IPS-20b (cell line): ENCODE data around the gene JUNB.
A peak's percentile ranks its signal among the peaks of the same experiment; 100 is the strongest.

Experiments used
- H3K27ac ChIP-seq: one replicate; pipeline ENCODE4 v1.5.1; 2013; ENCODE audit warnings: low read length
- H3K27me3 ChIP-seq: 2 replicates; pipeline ENCODE4 v1.6.1; 2013; ENCODE audit warnings: mild to moderate bottlenecking, low read length, inconsistent platforms; ENCODE audit not compliant: insufficient read depth
- H3K36me3 ChIP-seq: 2 replicates; pipeline ENCODE4 v1.6.1; 2013; ENCODE audit warnings: low read depth, mild to moderate bottlenecking, inconsistent platforms, low read length, moderate library complexity; ENCODE audit not compliant: insufficient read depth
- H3K4me1 ChIP-seq: 2 replicates; pipeline ENCODE4 v1.6.1; 2013; ENCODE audit warnings: mild to moderate bottlenecking, control low read depth, inconsistent platforms, low read length, moderate library complexity; ENCODE audit not compliant: insufficient read depth
- H3K4me3 ChIP-seq: 2 replicates; pipeline ENCODE4 v1.5.1; 2013; ENCODE audit warnings: mild to moderate bottlenecking, low read length, inconsistent platforms
- H3K9ac ChIP-seq: 2 replicates; pipeline ENCODE4 v1.6.1; 2013; ENCODE audit warnings: low read depth, mild to moderate bottlenecking, inconsistent platforms, low read length, moderate library complexity
- H3K9me3 ChIP-seq: 2 replicates; pipeline ENCODE4 v1.6.1; 2013; ENCODE audit warnings: mild to moderate bottlenecking, low read depth, low read length, inconsistent platforms; ENCODE audit not compliant: insufficient read depth

The JUNB gene

GRCh38 chr19:12777217-12778016 is 13.9 kb upstream of the JUNB start:
- Histone ChIP-seq H3K9me3 (no peaks in the 10 kb centered on the region), H3K27ac (no peak overlapping the region), H3K9ac (peak overlapping the region; percentile 64; the same call in 1 of the 2 replicates), H3K4me3 (peak overlapping the region; percentile 88), H3K36me3 (0 out of 2 replicates have a peak, but pooled peaks cover 5% of the 10 kb centered on the region), H3K27me3 (no peaks in the 10 kb centered on the region), H3K4me1 (peaks cover 16% of the 10 kb centered on the region; the same call in 1 of the 2 replicates)

- H3K27ac ChIP-seq: no peak overlapping the region
- H3K9me3 ChIP-seq: no peaks in the 10 kb centered on the region
- peak overlapping the region; percentile 88 for H3K4me3 ChIP-seq
- no peaks in the 10 kb centered on the region for H3K27me3 ChIP-seq
- H3K4me1 ChIP-seq: peaks cover 16% of the 10 kb centered on the region; the same call in 1 of the 2 replicates
- H3K9ac ChIP-seq: peak overlapping the region; percentile 64; the same call in 1 of the 2 replicates
- H3K36me3 ChIP-seq: 0 out of 2 replicates have a peak, but pooled peaks cover 5% of the 10 kb centered on the region
These were observed 13.0 kb upstream of the JUNB start for GRCh38 chr19:12778017-12778904.

GRCh38 chr19:12778905-12779161 is 12.5 kb upstream of the JUNB start:
- Histone ChIP-seq H3K4me1 (peaks cover 20% of the 10 kb centered on the region; the same call in 1 of the 2 replicates), H3K9ac (peak overlapping the region; percentile 64; the same call in 1 of the 2 replicates), H3K27ac (no peak overlapping the region)

GRCh38 chr19:12779162-12779993 is 11.9 kb upstream of the JUNB start:
- Histone ChIP-seq H3K27ac (no peak overlapping the region), H3K9ac (peak overlapping the region; percentile 64; the same call in 1 of the 2 replicates), H3K27me3 (no peaks in the 10 kb centered on the region), H3K4me3 (peak overlapping the region; percentile 88), H3K36me3 (0 out of 2 replicates have a peak, but pooled peaks cover 2% of the 10 kb centered on the region), H3K4me1 (peaks cover 19% of the 10 kb centered on the region; the same call in 1 of the 2 replicates), H3K9me3 (no peaks in the 10 kb centered on the region)

More at GRCh38 chr19:12778905-12779161, 12.5 kb upstream of the JUNB start:
- peak overlapping the region; percentile 88 for H3K4me3 ChIP-seq
- H3K27me3 ChIP-seq: no peaks in the 10 kb centered on the region
- no peaks in the 10 kb centered on the region for H3K9me3 ChIP-seq
- 0 out of 2 replicates have a peak, but pooled peaks cover 5% of the 10 kb centered on the region for H3K36me3 ChIP-seq

GRCh38 chr19:12782174-12782423 is 9.2 kb upstream of the JUNB start:
- no peak overlapping the region; the same call in 1 of the 2 replicates for H3K9ac ChIP-seq
- no peaks in the 10 kb centered on the region for H3K9me3 ChIP-seq
- no peaks in the 10 kb centered on the region for H3K36me3 ChIP-seq
- H3K27me3 ChIP-seq: no peaks in the 10 kb centered on the region
- H3K4me3 ChIP-seq: peak overlapping the region; percentile 70; the same call in 1 of the 2 replicates
- H3K4me1 ChIP-seq: peaks cover 17% of the 10 kb centered on the region; the same call in 1 of the 2 replicates
- no peak overlapping the region for H3K27ac ChIP-seq

GRCh38 chr19:12782424-12783290 is 8.6 kb upstream of the JUNB start:
- no peaks in the 10 kb centered on the region for H3K27me3 ChIP-seq
- H3K4me1 ChIP-seq: peaks cover 17% of the 10 kb centered on the region; the same call in 1 of the 2 replicates
- H3K36me3 ChIP-seq: no peaks in the 10 kb centered on the region
- peak overlapping the region; percentile 70; the same call in 1 of the 2 replicates for H3K4me3 ChIP-seq
- peak overlapping the region; percentile 66; the same call in 1 of the 2 replicates for H3K9ac ChIP-seq
- H3K9me3 ChIP-seq: no peaks in the 10 kb centered on the region
- H3K27ac ChIP-seq: no peak overlapping the region

GRCh38 chr19:12783291-12783848 is 7.9 kb upstream of the JUNB start:
- peak overlapping the region; percentile 66; the same call in 1 of the 2 replicates for H3K9ac ChIP-seq

GRCh38 chr19:12783849-12784393 is 7.4 kb upstream of the JUNB start:
- H3K27ac ChIP-seq: no peak overlapping the region
- H3K4me1 ChIP-seq: peaks cover 19% of the 10 kb centered on the region; the same call in 1 of the 2 replicates
- H3K36me3 ChIP-seq: no peaks in the 10 kb centered on the region
- peak overlapping the region; percentile 66; the same call in 1 of the 2 replicates for H3K9ac ChIP-seq
- H3K9me3 ChIP-seq: no peaks in the 10 kb centered on the region
- H3K4me3 ChIP-seq: peak overlapping the region; percentile 70; the same call in 1 of the 2 replicates
- no peaks in the 10 kb centered on the region for H3K27me3 ChIP-seq

More at GRCh38 chr19:12783291-12783848, 7.9 kb upstream of the JUNB start:
- no peaks in the 10 kb centered on the region for H3K9me3 ChIP-seq
- H3K27me3 ChIP-seq: no peaks in the 10 kb centered on the region
- H3K36me3 ChIP-seq: no peaks in the 10 kb centered on the region
- peaks cover 19% of the 10 kb centered on the region; the same call in 1 of the 2 replicates for H3K4me1 ChIP-seq
- H3K27ac ChIP-seq: no peak overlapping the region
- peak overlapping the region; percentile 70; the same call in 1 of the 2 replicates for H3K4me3 ChIP-seq

- H3K9ac ChIP-seq: no peak overlapping the region
- no peaks in the 10 kb centered on the region for H3K9me3 ChIP-seq
- no peaks in the 10 kb centered on the region for H3K36me3 ChIP-seq
- no peak overlapping the region for H3K27ac ChIP-seq
- no peak overlapping the region for H3K4me3 ChIP-seq
- H3K4me1 ChIP-seq: peaks cover 18% of the 10 kb centered on the region; the same call in 1 of the 2 replicates
- no peaks in the 10 kb centered on the region for H3K27me3 ChIP-seq
These were observed 6.9 kb upstream of the JUNB start for GRCh38 chr19:12784394-12784870.
